ENCODE results near the gene REM2. TPM values are rescaled to one million over a fixed set of nuclear protein-coding genes. Genes with fewer than 3 reads are reported as not detected.

Gene REM2
- total RNA-seq, 1 experiment from 2014 or later = 1.2 TPM

DNA sequence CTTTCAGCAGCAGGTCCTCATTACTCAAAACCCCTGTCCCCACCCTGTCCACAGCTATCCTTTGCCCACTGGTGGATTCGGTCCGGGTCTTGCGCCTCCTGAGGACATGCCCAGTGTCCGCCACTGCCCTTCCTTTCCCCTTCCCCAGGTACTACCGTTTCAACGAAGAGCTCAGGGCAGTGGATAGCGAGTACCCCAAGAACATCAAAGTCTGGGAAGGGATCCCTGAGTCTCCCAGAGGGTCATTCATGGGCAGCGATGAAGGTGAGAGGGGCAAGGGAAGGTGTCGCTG, 38.0 kb upstream of the REM2 start:
- H3K79me1 ChIP-seq (ENCODE audit: insufficient read depth, low read depth, low read length, poor library complexity, severe bottlenecking) = no peaks in the 10 kb centered on the region

More for the DNA sequence above, 38.0 kb upstream of the REM2 start:
- Mint-ChIP-seq H3K4me1 (peaks cover 23 to 28% of the 10 kb centered on the region in 2 experiments), H3K27ac (no peak overlapping the region), H3K9me3 (no peaks in the 10 kb centered on the region), H3K4me3 (no peak overlapping the region), H3K27me3 (ENCODE audit: low read depth) (no peaks in the 10 kb centered on the region), H3K36me3 (ENCODE audit: insufficient read depth in 1 of 3, low read depth in 3 of 3) (peaks cover 17 to 61% (median 50%) of the 10 kb centered on the region in 3 experiments)
- Histone ChIP-seq H3K4ac (ENCODE audit: low read depth, low read length) (no peak overlapping the region), H4K91ac (ENCODE audit: insufficient read length, low read depth, low read length) (no peak overlapping the region), H3K79me2 (ENCODE audit: insufficient read depth, low read length) (no peaks in the 10 kb centered on the region), H2BK20ac (ENCODE audit: low read depth, low read length, poor library complexity, severe bottlenecking) (no peak overlapping the region), H3K27me3 (ENCODE audit: insufficient read depth, low read length) (no peaks in the 10 kb centered on the region), H2AK5ac (ENCODE audit: insufficient read length, low read length) (no peak overlapping the region), H3K4me2 (ENCODE audit: insufficient read depth, insufficient read length, low read length) (no peak overlapping the region), H2AFZ (ENCODE audit: low read length) (no peak overlapping the region), H3K9ac (ENCODE audit: extremely low read depth, insufficient read length, low read length) (no peak overlapping the region), H3K18ac (ENCODE audit: insufficient read length, low read depth, low read length) (no peak overlapping the region), H4K8ac (replicated peaks; ENCODE audit: insufficient read length, low read depth, low read length) (no peak overlapping the region), H3T11ph (ENCODE audit: low read length) (no peak overlapping the region), H4K20me1 (ENCODE audit: control insufficient read depth, insufficient read depth, insufficient read length) (no peaks in the 10 kb centered on the region), H4K5ac (ENCODE audit: insufficient read length, low read depth, low read length) (no peak overlapping the region), H2BK120ac (ENCODE audit: low read depth, low read length, poor library complexity, severe bottlenecking) (no peak overlapping the region), H2BK12ac (ENCODE audit: insufficient read length, low read depth, low read length) (no peak overlapping the region), H2BK15ac (ENCODE audit: low read depth, low read length) (no peak overlapping the region), H3K23me2 (ENCODE audit: insufficient read length, low read depth, low read length, poor library complexity, severe bottlenecking) (no peaks in the 10 kb centered on the region), H3K9me3 (ENCODE audit: control insufficient read depth, low read depth, low read length) (no peaks in the 10 kb centered on the region), H3K56ac (ENCODE audit: insufficient read length, low read depth, low read length) (no peak overlapping the region), H3K27ac (ENCODE audit: insufficient read length, low read depth, low read length) (no peak overlapping the region), H3K14ac (ENCODE audit: insufficient read depth, low read length) (no peak overlapping the region), H3K23ac (ENCODE audit: insufficient read length, low read depth, low read length) (no peak overlapping the region), H2BK5ac (ENCODE audit: insufficient read length, low read length) (no peak overlapping the region), H3K4me1 (ENCODE audit: insufficient read depth, low read length) (peaks cover 2% of the 10 kb centered on the region; the same call in 1 of the 2 replicates)
- DNase-seq = no peak
- WGBS (ENCODE audit: extremely low coverage, insufficient read length, low lambda C conversion rate) = no CpG with 5 or more reads among the region's 9 CpGs
- TF ChIP-seq, protein P1, sequence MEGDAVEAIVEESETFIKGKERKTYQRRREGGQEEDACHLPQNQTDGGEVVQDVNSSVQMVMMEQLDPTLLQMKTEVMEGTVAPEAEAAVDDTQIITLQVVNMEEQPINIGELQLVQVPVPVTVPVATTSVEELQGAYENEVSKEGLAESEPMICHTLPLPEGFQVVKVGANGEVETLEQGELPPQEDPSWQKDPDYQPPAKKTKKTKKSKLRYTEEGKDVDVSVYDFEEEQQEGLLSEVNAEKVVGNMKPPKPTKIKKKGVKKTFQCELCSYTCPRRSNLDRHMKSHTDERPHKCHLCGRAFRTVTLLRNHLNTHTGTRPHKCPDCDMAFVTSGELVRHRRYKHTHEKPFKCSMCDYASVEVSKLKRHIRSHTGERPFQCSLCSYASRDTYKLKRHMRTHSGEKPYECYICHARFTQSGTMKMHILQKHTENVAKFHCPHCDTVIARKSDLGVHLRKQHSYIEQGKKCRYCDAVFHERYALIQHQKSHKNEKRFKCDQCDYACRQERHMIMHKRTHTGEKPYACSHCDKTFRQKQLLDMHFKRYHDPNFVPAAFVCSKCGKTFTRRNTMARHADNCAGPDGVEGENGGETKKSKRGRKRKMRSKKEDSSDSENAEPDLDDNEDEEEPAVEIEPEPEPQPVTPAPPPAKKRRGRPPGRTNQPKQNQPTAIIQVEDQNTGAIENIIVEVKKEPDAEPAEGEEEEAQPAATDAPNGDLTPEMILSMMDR (conservative IDR thresholded peaks at IDR 0.05) = no peak
